Stomach smooth muscle (tissue), 2 donors: ENCODE data around the gene TADA2B.
A peak's percentile ranks its signal among the peaks of the same experiment; 100 is the strongest.
"Not testable (repeated sequence)": the region's sequence is repeated elsewhere in the genome, so short reads cannot be mapped to it uniquely, and the experiment has no call there.

Experiments used
- H3K27ac ChIP-seq: one replicate; pipeline ENCODE4 v1.7.0; 2013; ENCODE audit warnings: mild to moderate bottlenecking, low read length, inconsistent platforms
- H3K27me3 ChIP-seq, 2 donors: one replicate each; pipeline ENCODE4 v1.7.0; 2013; ENCODE audit warnings: low read length in 2 of 2; ENCODE audit not compliant: insufficient read depth in 2 of 2, control insufficient read depth in 1 of 2
- H3K36me3 ChIP-seq, 2 donors: one replicate each; pipeline ENCODE4 v1.7.0; 2013; ENCODE audit warnings: low read length in 2 of 2; ENCODE audit not compliant: control insufficient read depth in 2 of 2, insufficient read depth in 2 of 2
- H3K4me1 ChIP-seq: one replicate; pipeline ENCODE4 v1.7.0; 2013; ENCODE audit warnings: low read length; ENCODE audit not compliant: control insufficient read depth, insufficient read depth
- H3K4me3 ChIP-seq, 2 donors: one replicate each; pipeline ENCODE4 v1.7.0; 2013; ENCODE audit warnings: low read length in 2 of 2
- H3K9ac ChIP-seq, 2 donors: one replicate each; pipeline ENCODE4 v1.7.0; 2013; ENCODE audit warnings: low read length in 2 of 2, mild to moderate bottlenecking in 1 of 2
- H3K9me3 ChIP-seq, 2 donors: one replicate each; pipeline ENCODE4 v1.7.0; 2013; ENCODE audit warnings: low read length in 2 of 2; ENCODE audit not compliant: control insufficient read depth in 2 of 2
- donor health status: healthy.
- donor health status: Pancreatic carcinoma.

The TADA2B gene

GRCh38 chr4:7102516-7102909 is 59.3 kb downstream of the TADA2B start:
- peak overlapping the region; percentile 76 to 78 for H3K4me3 ChIP-seq
- not testable (repeated sequence) for H3K9me3 ChIP-seq, H3K36me3 ChIP-seq, H3K27me3 ChIP-seq
- peak overlapping the region; percentile 62 to 71 for H3K9ac ChIP-seq
- H3K4me1 ChIP-seq: peaks cover 24% of the 10 kb centered on the region
- peak overlapping the region; percentile 24 for H3K27ac ChIP-seq

- Histone ChIP-seq H3K4me3 (peak overlapping the region; percentile 76 to 78), H3K27ac (peak overlapping the region; percentile 24), H3K9me3 (no peaks in the 10 kb centered on the region), H3K4me1 (peaks cover 24% of the 10 kb centered on the region), H3K9ac (peak overlapping the region; percentile 62 to 71), H3K36me3 (no peaks in the 10 kb centered on the region), H3K27me3 (no peaks in the 10 kb centered on the region)
These were observed 59.9 kb downstream of the TADA2B start for GRCh38 chr4:7103031-7103606.

GRCh38 chr4:7103607-7104365 is 60.6 kb downstream of the TADA2B start:
- Histone ChIP-seq H3K4me1 (peaks cover 24% of the 10 kb centered on the region), H3K36me3 (no peaks in the 10 kb centered on the region), H3K4me3 (peak overlapping the region; percentile 76 to 78), H3K9ac (peak overlapping the region in 1 of 2 donors; percentile 42), H3K9me3 (no peaks in the 10 kb centered on the region), H3K27ac (peak overlapping the region; percentile 24), H3K27me3 (no peaks in the 10 kb centered on the region)

- Histone ChIP-seq H3K36me3 (no peaks in the 10 kb centered on the region), H3K27ac (no peak overlapping the region), H3K9ac (no peak overlapping the region), H3K9me3 (no peaks in the 10 kb centered on the region), H3K4me3 (no peak overlapping the region), H3K4me1 (peaks cover 24% of the 10 kb centered on the region), H3K27me3 (no peaks in the 10 kb centered on the region)
These were observed 61.3 kb downstream of the TADA2B start for GRCh38 chr4:7104366-7105031.

GRCh38 chr4:7105276-7105675 is 62.1 kb downstream of the TADA2B start:
- no peaks in the 10 kb centered on the region for H3K36me3 ChIP-seq
- no peaks in the 10 kb centered on the region for H3K27me3 ChIP-seq
- no peaks in the 10 kb centered on the region for H3K9me3 ChIP-seq
- H3K9ac ChIP-seq: no peak overlapping the region
- no peak overlapping the region for H3K27ac ChIP-seq
- no peak overlapping the region for H3K4me3 ChIP-seq
- peaks cover 24% of the 10 kb centered on the region for H3K4me1 ChIP-seq

- Histone ChIP-seq H3K9me3 (no peaks in the 10 kb centered on the region), H3K4me1 (peaks cover 17% of the 10 kb centered on the region), H3K27ac (no peak overlapping the region), H3K9ac (no peak overlapping the region), H3K4me3 (no peak overlapping the region), H3K36me3 (no peaks in the 10 kb centered on the region), H3K27me3 (no peaks in the 10 kb centered on the region)
These were observed 64.2 kb downstream of the TADA2B start for GRCh38 chr4:7107166-7107905.
